SW480 (cell line): Measurements from ENCODE around the gene AKR1A1.
"Not testable (repeated sequence)": the region's sequence is repeated elsewhere in the genome, so short reads cannot be mapped to it uniquely, and the experiment has no call there.

ENCODE experiments used
- DNase-seq: peaks from one replicate; pipeline ENCODE4 v3.0.0-alpha.2; 2016; ENCODE audit warnings: low spot score

Gene AKR1A1

GRCh38 chr1:45523975-45524374 is 26.7 kb upstream of the AKR1A1 start:
- not testable (repeated sequence) for DNase-seq

GRCh38 chr1:45526135-45526644 is 24.4 kb upstream of the AKR1A1 start:
- no peak for DNase-seq

GRCh38 chr1:45530632-45531135 is 19.9 kb upstream of the AKR1A1 start:
- DNase-seq: no peak

GRCh38 chr1:45531873-45532272 is 18.8 kb upstream of the AKR1A1 start:
- no peak for DNase-seq

- DNase-seq: no peak
Observed at GRCh38 chr1:45535988-45536766, 14.4 kb upstream of the AKR1A1 start.

GRCh38 chr1:45536886-45537285 is 13.7 kb upstream of the AKR1A1 start:
- DNase-seq: no peak

- no peak for DNase-seq
Observed at GRCh38 chr1:45541193-45541592, 9.4 kb upstream of the AKR1A1 start.

GRCh38 chr1:45542591-45542990 is 8.0 kb upstream of the AKR1A1 start:
- DNase-seq: no peak

GRCh38 chr1:45543581-45544417 is 6.8 kb upstream of the AKR1A1 start:
- DNase-seq: no peak

- no peak for DNase-seq
Observed at GRCh38 chr1:45544530-45544929, 6.1 kb upstream of the AKR1A1 start.

GRCh38 chr1:45545019-45545493 is 5.6 kb upstream of the AKR1A1 start:
- no peak for DNase-seq

- DNase-seq: no peak
Observed at GRCh38 chr1:45545553-45546310, 4.9 kb upstream of the AKR1A1 start.

GRCh38 chr1:45551684-45552083 is 1.1 kb downstream of the AKR1A1 start:
- no peak for DNase-seq

- DNase-seq: no peak
Observed at GRCh38 chr1:45552331-45552730, 1.7 kb downstream of the AKR1A1 start.

- DNase-seq: no peak
Observed at GRCh38 chr1:45554198-45554597, 3.6 kb downstream of the AKR1A1 start.

- no peak for DNase-seq
Observed at GRCh38 chr1:45557422-45557944, 6.9 kb downstream of the AKR1A1 start.

GRCh38 chr1:45563843-45564242 is 13.2 kb downstream of the AKR1A1 start:
- no peak for DNase-seq

- no peak for DNase-seq
Observed at GRCh38 chr1:45566722-45567121, 16.1 kb downstream of the AKR1A1 start.

GRCh38 chr1:45567911-45568310 is 17.3 kb downstream of the AKR1A1 start:
- DNase-seq: no peak

GRCh38 chr1:45568421-45568820 is 17.8 kb downstream of the AKR1A1 start:
- no peak for DNase-seq

GRCh38 chr1:45569571-45569961 is 18.9 kb downstream of the AKR1A1 start:
- no peak for DNase-seq
